ENCODE data around the gene CAP1. TPM values are rescaled to one million over a fixed set of nuclear protein-coding genes. Genes with fewer than 3 reads are reported as not detected.

CAP1 gene
- total RNA-seq, 4 donors from 2014 or later = 177 to 419 (median 283) TPM

GRCh38 chr1:40092706-40093639, 52.4 kb downstream of the CAP1 start:
- no peak for TF ChIP-seq CTCF (IDR thresholded peaks at IDR 0.05; ENCODE audit: low read depth)

- no peak for TF ChIP-seq CTCF (IDR thresholded peaks at IDR 0.05; ENCODE audit: low read depth)
These were observed 54.1 kb downstream of the CAP1 start for GRCh38 chr1:40094466-40095110.

- no peak for TF ChIP-seq CTCF (IDR thresholded peaks at IDR 0.05; ENCODE audit: low read depth)
These were observed 55.3 kb downstream of the CAP1 start for GRCh38 chr1:40095806-40096205.

- no peak for TF ChIP-seq CTCF (IDR thresholded peaks at IDR 0.05; ENCODE audit: low read depth)
These were observed 56.1 kb downstream of the CAP1 start for GRCh38 chr1:40096646-40096976.

GRCh38 chr1:40096977-40097782, 56.7 kb downstream of the CAP1 start, which contains the start of gene PPT1:
TSS of gene PPT1 (minus strand) at chr1:40097252. CDS start at chr1:40097238, 14 bp downstream.
- no peak for TF ChIP-seq CTCF (IDR thresholded peaks at IDR 0.05; ENCODE audit: low read depth)

GRCh38 chr1:40102038-40102437, 61.5 kb downstream of the CAP1 start:
- no peak for TF ChIP-seq CTCF (IDR thresholded peaks at IDR 0.05; ENCODE audit: low read depth)
